ENCODE data around the gene CDC26. TPM values are rescaled to one million over a fixed set of nuclear protein-coding genes. Genes with fewer than 3 reads are reported as not detected.

The CDC26 gene
- total and polyA plus RNA-seq, 10 of the 15 experiments (the other 5 are each of a cell fraction or from before 2014, with no cell fraction given), result 28.2 to 156 (median 61.5) TPM

GRCh38 chr9:113266174-113266573, 9.2 kb downstream of the CDC26 start:
- peaks cover 2 to 20% of the 10 kb centered on the region in 2 experiments for H3K36me3 ChIP-seq (ENCODE audit: control insufficient read depth in 2 of 2, insufficient read depth in 2 of 2, low read length in 1 of 2)

More at GRCh38 chr9:113266174-113266573, 9.2 kb downstream of the CDC26 start:
- TF ChIP-seq BMI1 (IDR thresholded peaks at IDR 0.05; ENCODE audit: borderline replicate concordance) (no peak), SMAD1 (IDR thresholded peaks at IDR 0.05; ENCODE audit: low read depth, partially characterized antibody) (no peak), RAD21 (IDR thresholded peaks at IDR 0.05; ENCODE audit: insufficient read depth, low read depth, low read length) (no peak), BCL11A (IDR thresholded peaks at IDR 0.05; ENCODE audit: low read depth, low read length) (no peak), RELA (IDR thresholded peaks at IDR 0.05; ENCODE audit: borderline replicate concordance, partially characterized antibody) (no peak), ZBTB33 (IDR thresholded peaks at IDR 0.05) (no peak), RELB (IDR thresholded peaks at IDR 0.05; ENCODE audit: low read depth) (no peak), CBFB (IDR thresholded peaks at IDR 0.05; ENCODE audit: low read depth) (no peak), PAX5 (IDR thresholded peaks at IDR 0.05; ENCODE audit: borderline replicate concordance, low read depth, low read length) (no peak), NR2C2 (IDR thresholded peaks at IDR 0.05; ENCODE audit: borderline replicate concordance, control insufficient read depth, insufficient read length, low read depth) (no peak), LARP7 (IDR thresholded peaks at IDR 0.05) (no peak), HCFC1 (IDR thresholded peaks at IDR 0.05; ENCODE audit: low read length) (no peak), SIX5 (IDR thresholded peaks at IDR 0.05; ENCODE audit: low read depth, low read length, severe bottlenecking) (no peak), GABPA (IDR thresholded peaks at IDR 0.05; ENCODE audit: low read depth) (no peak)
- Histone ChIP-seq H3K4me1 (ENCODE audit: control insufficient read depth, insufficient read depth, low read length) (no peaks in the 10 kb centered on the region), H2AFZ (ENCODE audit: control insufficient read depth, low read depth, low read length) (no peak overlapping the region), H3K4me3 (no peak overlapping the region), H3K27me3 (replicated peaks in 1 of 2; ENCODE audit: control insufficient read depth in 2 of 2, insufficient read depth in 2 of 2, low read length in 1 of 2) (no peaks in the 10 kb centered on the region), H3K27ac (ENCODE audit: control insufficient read depth, insufficient read depth) (no peak overlapping the region), H3K4me2 (ENCODE audit: control insufficient read depth, insufficient read depth) (no peak overlapping the region), H3K9ac (ENCODE audit: control insufficient read depth, insufficient read depth, low read length) (no peak overlapping the region), H3K9me3 (replicated peaks; ENCODE audit: control insufficient read depth, insufficient read depth, low read length) (no peaks in the 10 kb centered on the region), H4K20me1 (ENCODE audit: control insufficient read depth, insufficient read depth) (no peaks in the 10 kb centered on the region), H3K79me2 (ENCODE audit: control insufficient read depth, insufficient read depth, low read length) (no peaks in the 10 kb centered on the region)
- ChIA-PET RAD21 (ENCODE audit: unreplicated experiment) (no interaction called here), POLR2A (interaction anchor here (1.1 kb wide), 1 partner anchor 144 kb away, joined by 3 read pairs; no protein-coding TSS in a partner anchor), SMC1A (ENCODE audit: uncharacterized antibody, unreplicated experiment) (interaction anchor here (1.2 kb wide), 1 partner anchor 9 kb away, joined by 5 read pairs; the partner anchor contains the start of gene CDC26), CTCF (interaction anchor here (0.6 to 1.2 kb wide), 2 partner anchors 9 to 42 kb away, joined by 3 to 4 read pairs; partner anchors contain the start of gene CDC26)
- in situ Hi-C loops (cut with MboI), result no loop called here
- ATAC-seq (no peak), DNase-seq (ENCODE audit: low read depth, low spot score) (no peak), FAIRE-seq (no peak)
- intact Hi-C loops (cut with micrococcal nuclease; ENCODE audit: unreplicated experiment), result no loop called here
- 97% methylated on average over 3 of the region's 3 CpGs for WGBS (ENCODE audit: insufficient coverage, insufficient replicate concordance, low lambda C conversion rate, missing lambda C conversion rate)
- BruUV-seq (replicated peaks), result no TSS peak

Data from GM12878 (cell line).